Activated CD8-positive, alpha-beta memory T cell treated with anti-CD3 and anti-CD28 coated beads, Interleukin-2, amount 50 U/mL, for 4 hours (primary cell): ENCODE data around the gene KBTBD4.
"Not testable (repeated sequence)": the region's sequence is repeated elsewhere in the genome, so short reads cannot be mapped to it uniquely, and the experiment has no call there.

Experiments used
- DNase-seq: peaks from one replicate; pipeline ENCODE4 v3.0.0-alpha.2; 2020

The KBTBD4 gene

GRCh38 chr11:47589977-47590861, 11.4 kb upstream of the KBTBD4 start:
- no peak for DNase-seq

- DNase-seq, result no peak
These were observed 10.8 kb upstream of the KBTBD4 start for GRCh38 chr11:47589584-47589976.

DNA sequence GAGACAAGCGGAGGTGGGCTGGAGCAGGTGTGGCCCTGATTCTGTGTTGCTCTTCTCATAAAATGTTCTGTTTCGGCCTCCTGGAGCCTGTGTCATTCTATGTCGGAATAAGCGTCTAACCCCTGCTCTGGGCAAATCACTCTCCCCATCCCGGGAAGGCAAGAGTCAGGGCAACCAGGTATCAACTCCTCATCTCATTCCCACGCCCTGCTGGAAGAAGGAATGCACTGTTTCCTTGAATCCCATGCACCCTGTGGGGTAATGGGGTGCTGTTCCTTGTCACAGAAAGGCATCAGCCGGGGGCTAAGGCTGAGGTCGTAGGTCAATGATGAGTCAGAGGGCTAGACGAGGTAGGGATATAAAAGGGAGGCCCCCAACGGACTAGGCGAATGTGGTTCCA, 10.3 kb upstream of the KBTBD4 start:
- no peak for DNase-seq

DNA sequence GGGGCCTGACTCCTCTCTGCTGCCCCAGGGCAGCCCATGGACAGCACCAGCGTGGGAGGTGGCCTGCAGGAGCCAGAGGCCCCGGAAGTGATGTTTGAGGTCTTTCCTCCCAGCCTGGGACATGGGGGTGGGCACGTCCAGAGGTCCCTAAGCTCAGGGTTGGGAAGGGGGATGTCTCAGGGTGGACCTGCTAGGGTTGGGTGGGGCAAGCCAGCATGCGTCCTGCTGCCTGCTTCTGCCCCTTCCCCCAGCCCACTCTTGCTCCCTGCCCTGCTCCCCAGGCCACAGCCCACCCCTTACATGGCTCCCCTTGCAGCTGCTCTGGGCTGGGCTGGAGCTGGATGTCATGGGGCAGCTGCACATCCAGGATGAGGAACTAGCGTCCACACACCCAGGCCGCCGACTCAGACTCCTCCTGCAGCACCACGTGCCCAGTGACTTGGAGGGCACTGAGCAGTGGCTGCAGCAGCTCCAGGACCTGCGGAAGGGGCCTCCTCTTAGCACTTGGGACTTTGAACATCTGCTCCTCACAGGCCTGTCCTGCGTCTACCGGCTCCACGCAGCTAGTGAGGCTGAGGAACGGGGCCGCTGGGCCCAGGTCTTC, 9.1 kb upstream of the KBTBD4 start:
- no peak for DNase-seq

GRCh38 chr11:47587039-47587716, 8.4 kb upstream of the KBTBD4 start:
- DNase-seq, result no peak

GRCh38 chr11:47586098-47586855, 7.5 kb upstream of the KBTBD4 start, which contains the start of gene FAM180B:
TSS of gene FAM180B (plus strand) at chr11:47586678. CDS start at chr11:47586769, 91 bp downstream.
- DNase-seq, result no peak

DNA sequence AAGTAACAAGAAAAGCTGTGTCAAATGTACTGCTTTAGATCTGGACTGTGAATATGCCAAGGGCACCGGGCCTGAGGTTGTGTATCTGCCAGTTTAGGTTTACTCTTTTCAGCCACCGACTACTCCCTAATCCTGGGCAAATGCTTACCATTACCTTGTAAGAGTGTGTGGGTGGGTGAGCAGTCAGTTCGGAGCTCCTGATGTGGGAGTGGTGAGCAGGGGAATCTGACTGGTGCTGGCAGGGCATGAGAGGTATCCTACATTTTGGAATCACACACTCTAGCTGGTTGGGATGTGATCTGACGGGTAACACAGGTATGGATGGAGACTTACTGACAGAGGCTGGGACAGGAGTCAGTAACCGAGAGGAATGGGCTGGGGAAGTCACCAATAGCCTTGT, 5.1 kb upstream of the KBTBD4 start:
- DNase-seq, result no peak

GRCh38 chr11:47577460-47578041, 1.2 kb downstream of the KBTBD4 start:
- no peak for DNase-seq

DNA sequence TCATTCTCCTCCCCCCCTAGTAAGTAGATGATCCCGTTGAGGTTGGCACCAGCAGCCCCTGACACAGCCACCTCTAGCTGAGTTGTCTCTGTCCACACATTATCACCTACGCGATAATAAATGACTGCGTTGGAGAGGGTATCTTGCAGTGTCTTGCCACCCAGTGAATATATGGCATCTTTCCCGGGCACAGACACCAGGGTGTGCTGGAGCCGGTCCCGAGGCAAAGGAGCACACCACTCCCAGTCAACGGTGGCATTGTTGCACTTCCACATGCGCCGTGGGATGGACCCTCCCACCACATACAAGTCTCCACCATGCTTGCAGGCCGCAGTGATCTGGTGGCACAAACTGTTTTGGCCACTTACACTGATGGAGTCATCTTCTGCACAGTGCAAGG, 5.4 kb downstream of the KBTBD4 start:
- no peak for DNase-seq

DNA sequence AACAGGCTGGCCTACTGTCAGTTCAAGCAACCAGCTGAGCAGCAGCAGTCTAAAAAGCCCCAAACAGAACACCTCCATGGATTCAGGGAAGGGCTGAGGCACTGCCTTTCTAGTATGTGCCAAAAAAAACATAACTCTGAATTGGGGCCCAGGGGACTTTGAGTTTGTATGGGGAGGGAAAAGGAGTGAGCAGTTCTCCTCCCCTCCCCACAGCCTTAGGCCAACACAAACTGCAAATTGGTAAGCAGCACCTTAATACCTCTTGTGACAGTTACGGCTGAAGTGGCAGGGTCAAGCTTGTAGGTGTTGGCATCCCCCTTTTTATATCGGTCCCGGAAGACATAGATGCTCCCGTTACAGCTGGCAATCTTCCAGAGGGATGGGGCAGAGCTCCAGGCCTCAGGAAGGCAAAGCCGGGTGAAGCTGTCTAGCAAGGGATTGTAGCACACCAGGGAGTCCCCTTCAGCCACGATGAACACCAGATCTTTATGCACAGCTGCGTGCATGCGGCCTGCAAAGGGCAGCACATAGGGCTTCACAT, 6.0 kb downstream of the KBTBD4 start:
- DNase-seq, result no peak

- DNase-seq, result no peak
These were observed 6.9 kb downstream of the KBTBD4 start for GRCh38 chr11:47571895-47572294.

DNA sequence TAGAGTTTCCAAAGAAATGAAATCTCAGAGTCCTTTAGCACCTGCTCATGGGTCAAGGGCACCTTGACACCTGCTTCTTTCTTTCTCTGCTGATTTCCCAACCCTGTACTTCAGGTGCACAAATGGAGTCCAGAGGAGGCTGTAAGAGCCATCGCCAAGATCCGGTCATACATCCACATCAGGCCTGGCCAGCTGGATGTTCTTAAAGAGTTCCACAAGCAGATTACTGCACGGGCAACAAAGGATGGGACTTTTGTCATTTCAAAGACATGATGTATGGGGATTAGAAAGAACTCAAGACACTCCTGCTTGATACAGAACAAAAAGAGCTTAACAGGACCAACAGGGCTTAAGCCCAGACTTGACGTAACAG, 7.4 kb downstream of the KBTBD4 start:
- DNase-seq, result no peak

GRCh38 chr11:47570651-47571356, 8.0 kb downstream of the KBTBD4 start:
- DNase-seq, result no peak

DNA sequence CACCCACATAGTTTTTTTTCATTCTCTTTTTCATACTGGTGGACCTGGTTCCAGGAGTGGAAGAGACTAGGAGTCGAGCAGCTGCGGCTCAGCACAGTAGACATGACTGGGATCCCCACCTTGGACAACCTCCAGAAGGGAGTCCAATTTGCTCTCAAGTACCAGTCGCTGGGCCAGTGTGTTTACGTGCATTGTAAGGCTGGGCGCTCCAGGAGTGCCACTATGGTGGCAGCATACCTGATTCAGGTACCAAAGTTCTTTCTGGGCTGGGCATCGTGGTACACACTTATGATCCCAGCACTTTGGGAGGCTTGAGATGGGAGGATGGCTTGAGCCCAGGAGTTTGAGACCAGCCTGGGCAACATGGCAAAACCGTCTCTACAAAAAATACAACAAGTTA, 9.1 kb downstream of the KBTBD4 start:
- DNase-seq, result no peak

- no peak for DNase-seq
These were observed 12.5 kb downstream of the KBTBD4 start for GRCh38 chr11:47566149-47566698.

- peak; percentile 64 for DNase-seq
These were observed 13.2 kb downstream of the KBTBD4 start, which contains the start of gene PTPMT1 for GRCh38 chr11:47565340-47566148. TSS of gene PTPMT1 (plus strand) at chr11:47565599. CDS start at chr11:47565623, 24 bp downstream.

- DNase-seq, result no peak
These were observed 13.8 kb downstream of the KBTBD4 start for GRCh38 chr11:47564933-47565339.

GRCh38 chr11:47564366-47564765, 14.4 kb downstream of the KBTBD4 start:
- not testable (repeated sequence) for DNase-seq

GRCh38 chr11:47562393-47562792, 16.4 kb downstream of the KBTBD4 start:
- not testable (repeated sequence) for DNase-seq

- DNase-seq, result no peak
These were observed 18.3 kb downstream of the KBTBD4 start for GRCh38 chr11:47560426-47560825.
